ENCODE measurements around the gene HDAC5.

HDAC5 gene

DNA sequence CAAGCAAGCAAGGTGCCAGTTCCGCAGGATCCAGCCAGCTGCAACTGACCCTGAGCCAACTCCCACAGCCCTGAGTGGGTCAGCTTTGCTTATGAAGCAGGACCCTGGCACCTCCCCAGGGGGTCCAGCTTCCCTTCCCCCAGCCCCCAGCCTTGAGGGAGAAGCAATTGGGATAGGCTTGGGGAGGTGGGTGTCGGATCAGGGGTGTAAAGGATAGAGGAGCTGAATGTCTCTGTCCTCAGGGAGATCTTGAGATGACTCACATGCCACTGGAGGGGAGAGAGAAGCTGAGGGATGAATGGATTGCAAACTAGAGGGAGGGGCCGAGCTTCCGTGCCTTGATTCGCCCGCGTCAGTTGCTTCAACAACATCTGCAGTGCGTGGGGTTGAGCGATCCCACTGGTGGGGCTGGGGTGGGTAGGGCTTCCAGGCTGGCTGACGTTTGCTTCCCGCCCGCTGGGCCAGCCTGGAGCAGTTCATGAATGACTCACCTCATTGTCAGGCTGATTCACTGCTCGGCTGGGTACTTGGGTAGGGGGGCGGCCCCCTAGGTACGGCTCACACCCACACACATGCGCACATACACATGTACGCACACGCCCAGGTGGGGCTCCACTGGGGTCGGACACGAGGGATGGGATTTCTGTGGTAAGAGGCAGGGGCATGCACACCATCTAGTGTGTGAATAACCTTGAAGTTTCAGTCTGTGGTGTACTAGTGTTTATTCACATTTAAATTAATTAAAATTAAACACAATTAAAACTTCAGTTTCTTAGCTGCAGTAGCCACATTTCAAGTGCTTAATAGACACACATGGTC lies 14.7 kb upstream of the HDAC5 start (continued):
- TF ChIP-seq ZNF175 (tag by site-specific recombination; IDR thresholded peaks at IDR 0.05) (no peak), ZXDB (tag by site-specific recombination; IDR thresholded peaks at IDR 0.05) (0 out of 2 replicates have a peak, but pooled peaks have one; percentile 32), ZNF677 (tag by site-specific recombination; IDR thresholded peaks at IDR 0.05) (no peak), ZNF548 (tag by site-specific recombination; IDR thresholded peaks at IDR 0.05) (no peak), ZNF416 (tag by site-specific recombination; IDR thresholded peaks at IDR 0.05) (no peak), ZNF16 (tag by site-specific recombination; IDR thresholded peaks at IDR 0.05; ENCODE audit: low read depth) (no peak), ZNF785 (tag by site-specific recombination; IDR thresholded peaks at IDR 0.05) (peak; percentile 78; the same call in 1 of the 2 replicates), ZNF555 (tag by site-specific recombination; conservative IDR thresholded peaks at IDR 0.05) (no peak), SCRT2 (tag by site-specific recombination; IDR thresholded peaks at IDR 0.05) (no peak), ZNF544 (tag by site-specific recombination; IDR thresholded peaks at IDR 0.05) (no peak), ZBTB7A (tag by site-specific recombination; IDR thresholded peaks at IDR 0.05; ENCODE audit: low read depth) (no peak), ZSCAN23 (tag by site-specific recombination; IDR thresholded peaks at IDR 0.05) (peak; percentile 68; the same call in 1 of the 2 replicates), ZNF426 (tag by site-specific recombination; IDR thresholded peaks at IDR 0.05) (no peak), ZNF114 (tag by site-specific recombination; IDR thresholded peaks at IDR 0.05) (no peak), KLF16 (tag by site-specific recombination; IDR thresholded peaks at IDR 0.05) (peak; percentile 78; the same call in 1 of the 2 replicates), ZNF843 (tag by site-specific recombination; IDR thresholded peaks at IDR 0.05) (0 out of 2 replicates have a peak, but pooled peaks have one; percentile 55), GFI1B (tag by site-specific recombination; IDR thresholded peaks at IDR 0.05) (no peak), ZNF214 (tag by site-specific recombination; IDR thresholded peaks at IDR 0.05; ENCODE audit: borderline replicate concordance) (no peak), ZNF830 (tag by site-specific recombination; IDR thresholded peaks at IDR 0.05; ENCODE audit: low read depth) (no peak), ZNF423 (tag by site-specific recombination; IDR thresholded peaks at IDR 0.05) (0 out of 2 replicates have a peak, but pooled peaks have one; percentile 30), ZNF776 (tag by site-specific recombination; IDR thresholded peaks at IDR 0.05; ENCODE audit: borderline replicate concordance) (no peak), PRDM1 (tag by site-specific recombination; IDR thresholded peaks at IDR 0.05) (no peak), ZNF2 (tag by site-specific recombination; IDR thresholded peaks at IDR 0.05) (no peak), ZNF561 (tag by site-specific recombination; IDR thresholded peaks at IDR 0.05; ENCODE audit: borderline replicate concordance) (peak; percentile 61; the same call in 1 of the 2 replicates), ZNF184 (tag by site-specific recombination; IDR thresholded peaks at IDR 0.05) (no peak; the same call in 1 of the 2 replicates)
- TF ChIP-seq, protein P1, sequence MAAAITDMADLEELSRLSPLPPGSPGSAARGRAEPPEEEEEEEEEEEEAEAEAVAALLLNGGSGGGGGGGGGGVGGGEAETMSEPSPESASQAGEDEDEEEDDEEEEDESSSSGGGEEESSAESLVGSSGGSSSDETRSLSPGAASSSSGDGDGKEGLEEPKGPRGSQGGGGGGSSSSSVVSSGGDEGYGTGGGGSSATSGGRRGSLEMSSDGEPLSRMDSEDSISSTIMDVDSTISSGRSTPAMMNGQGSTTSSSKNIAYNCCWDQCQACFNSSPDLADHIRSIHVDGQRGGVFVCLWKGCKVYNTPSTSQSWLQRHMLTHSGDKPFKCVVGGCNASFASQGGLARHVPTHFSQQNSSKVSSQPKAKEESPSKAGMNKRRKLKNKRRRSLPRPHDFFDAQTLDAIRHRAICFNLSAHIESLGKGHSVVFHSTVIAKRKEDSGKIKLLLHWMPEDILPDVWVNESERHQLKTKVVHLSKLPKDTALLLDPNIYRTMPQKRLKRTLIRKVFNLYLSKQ (tag by site-specific recombination; IDR thresholded peaks at IDR 0.05; ENCODE audit: borderline replicate concordance): no peak
- TF ChIP-seq, protein P2, sequence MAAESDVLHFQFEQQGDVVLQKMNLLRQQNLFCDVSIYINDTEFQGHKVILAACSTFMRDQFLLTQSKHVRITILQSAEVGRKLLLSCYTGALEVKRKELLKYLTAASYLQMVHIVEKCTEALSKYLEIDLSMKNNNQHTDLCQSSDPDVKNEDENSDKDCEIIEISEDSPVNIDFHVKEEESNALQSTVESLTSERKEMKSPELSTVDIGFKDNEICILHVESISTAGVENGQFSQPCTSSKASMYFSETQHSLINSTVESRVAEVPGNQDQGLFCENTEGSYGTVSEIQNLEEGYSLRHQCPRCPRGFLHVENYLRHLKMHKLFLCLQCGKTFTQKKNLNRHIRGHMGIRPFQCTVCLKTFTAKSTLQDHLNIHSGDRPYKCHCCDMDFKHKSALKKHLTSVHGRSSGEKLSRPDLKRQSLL (tag by site-specific recombination; IDR thresholded peaks at IDR 0.05): no peak
- TF ChIP-seq, protein P3, sequence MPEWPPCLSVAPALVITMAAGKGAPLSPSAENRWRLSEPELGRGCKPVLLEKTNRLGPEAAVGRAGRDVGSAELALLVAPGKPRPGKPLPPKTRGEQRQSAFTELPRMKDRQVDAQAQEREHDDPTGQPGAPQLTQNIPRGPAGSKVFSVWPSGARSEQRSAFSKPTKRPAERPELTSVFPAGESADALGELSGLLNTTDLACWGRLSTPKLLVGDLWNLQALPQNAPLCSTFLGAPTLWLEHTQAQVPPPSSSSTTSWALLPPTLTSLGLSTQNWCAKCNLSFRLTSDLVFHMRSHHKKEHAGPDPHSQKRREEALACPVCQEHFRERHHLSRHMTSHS (tag by site-specific recombination; IDR thresholded peaks at IDR 0.05): no peak
- TF ChIP-seq, protein P4, sequence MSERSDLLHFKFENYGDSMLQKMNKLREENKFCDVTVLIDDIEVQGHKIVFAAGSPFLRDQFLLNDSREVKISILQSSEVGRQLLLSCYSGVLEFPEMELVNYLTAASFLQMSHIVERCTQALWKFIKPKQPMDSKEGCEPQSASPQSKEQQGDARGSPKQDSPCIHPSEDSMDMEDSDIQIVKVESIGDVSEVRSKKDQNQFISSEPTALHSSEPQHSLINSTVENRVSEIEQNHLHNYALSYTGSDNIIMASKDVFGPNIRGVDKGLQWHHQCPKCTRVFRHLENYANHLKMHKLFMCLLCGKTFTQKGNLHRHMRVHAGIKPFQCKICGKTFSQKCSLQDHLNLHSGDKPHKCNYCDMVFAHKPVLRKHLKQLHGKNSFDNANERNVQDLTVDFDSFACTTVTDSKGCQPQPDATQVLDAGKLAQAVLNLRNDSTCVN (tag by site-specific recombination; optimal IDR thresholded peaks at IDR 0.05): peak; percentile 37
- TF ChIP-seq, protein P5, sequence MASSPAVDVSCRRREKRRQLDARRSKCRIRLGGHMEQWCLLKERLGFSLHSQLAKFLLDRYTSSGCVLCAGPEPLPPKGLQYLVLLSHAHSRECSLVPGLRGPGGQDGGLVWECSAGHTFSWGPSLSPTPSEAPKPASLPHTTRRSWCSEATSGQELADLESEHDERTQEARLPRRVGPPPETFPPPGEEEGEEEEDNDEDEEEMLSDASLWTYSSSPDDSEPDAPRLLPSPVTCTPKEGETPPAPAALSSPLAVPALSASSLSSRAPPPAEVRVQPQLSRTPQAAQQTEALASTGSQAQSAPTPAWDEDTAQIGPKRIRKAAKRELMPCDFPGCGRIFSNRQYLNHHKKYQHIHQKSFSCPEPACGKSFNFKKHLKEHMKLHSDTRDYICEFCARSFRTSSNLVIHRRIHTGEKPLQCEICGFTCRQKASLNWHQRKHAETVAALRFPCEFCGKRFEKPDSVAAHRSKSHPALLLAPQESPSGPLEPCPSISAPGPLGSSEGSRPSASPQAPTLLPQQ (tag by site-specific recombination; IDR thresholded peaks at IDR 0.05): peak; percentile 91
- TF ChIP-seq, protein P6, sequence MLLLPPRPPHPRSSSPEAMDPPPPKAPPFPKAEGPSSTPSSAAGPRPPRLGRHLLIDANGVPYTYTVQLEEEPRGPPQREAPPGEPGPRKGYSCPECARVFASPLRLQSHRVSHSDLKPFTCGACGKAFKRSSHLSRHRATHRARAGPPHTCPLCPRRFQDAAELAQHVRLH (tag by site-specific recombination; IDR thresholded peaks at IDR 0.05): no peak
- TF ChIP-seq, protein P7, sequence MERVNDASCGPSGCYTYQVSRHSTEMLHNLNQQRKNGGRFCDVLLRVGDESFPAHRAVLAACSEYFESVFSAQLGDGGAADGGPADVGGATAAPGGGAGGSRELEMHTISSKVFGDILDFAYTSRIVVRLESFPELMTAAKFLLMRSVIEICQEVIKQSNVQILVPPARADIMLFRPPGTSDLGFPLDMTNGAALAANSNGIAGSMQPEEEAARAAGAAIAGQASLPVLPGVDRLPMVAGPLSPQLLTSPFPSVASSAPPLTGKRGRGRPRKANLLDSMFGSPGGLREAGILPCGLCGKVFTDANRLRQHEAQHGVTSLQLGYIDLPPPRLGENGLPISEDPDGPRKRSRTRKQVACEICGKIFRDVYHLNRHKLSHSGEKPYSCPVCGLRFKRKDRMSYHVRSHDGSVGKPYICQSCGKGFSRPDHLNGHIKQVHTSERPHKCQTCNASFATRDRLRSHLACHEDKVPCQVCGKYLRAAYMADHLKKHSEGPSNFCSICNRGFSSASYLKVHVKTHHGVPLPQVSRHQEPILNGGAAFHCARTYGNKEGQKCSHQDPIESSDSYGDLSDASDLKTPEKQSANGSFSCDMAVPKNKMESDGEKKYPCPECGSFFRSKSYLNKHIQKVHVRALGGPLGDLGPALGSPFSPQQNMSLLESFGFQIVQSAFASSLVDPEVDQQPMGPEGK (tag by site-specific recombination; IDR thresholded peaks at IDR 0.05): peak; percentile 99
